ENCODE results near the gene ASB18. TPM values are rescaled to one million over a fixed set of nuclear protein-coding genes. Genes with fewer than 3 reads are reported as not detected.

The ASB18 gene, protein sequence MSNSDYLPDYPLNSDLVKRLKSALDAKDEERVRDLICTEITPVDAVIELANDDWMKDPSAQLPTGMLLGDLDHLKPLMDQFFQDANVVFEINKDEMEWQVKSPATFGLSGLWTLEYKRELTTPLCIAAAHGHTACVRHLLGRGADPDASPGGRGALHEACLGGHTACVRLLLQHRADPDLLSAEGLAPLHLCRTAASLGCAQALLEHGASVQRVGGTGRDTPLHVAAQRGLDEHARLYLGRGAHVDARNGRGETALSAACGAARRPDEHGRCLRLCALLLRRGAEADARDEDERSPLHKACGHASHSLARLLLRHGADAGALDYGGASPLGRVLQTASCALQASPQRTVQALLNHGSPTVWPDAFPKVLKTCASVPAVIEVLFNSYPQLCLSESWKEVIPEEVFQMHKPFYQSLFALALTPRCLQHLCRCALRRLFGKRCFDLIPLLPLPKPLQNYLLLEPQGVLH
- total RNA-seq (not detected), polyA plus RNA-seq (not detected)
- long read RNA-seq, donor 1, result 0 reads
- long read RNA-seq, donor 2, result 0 reads

DNA sequence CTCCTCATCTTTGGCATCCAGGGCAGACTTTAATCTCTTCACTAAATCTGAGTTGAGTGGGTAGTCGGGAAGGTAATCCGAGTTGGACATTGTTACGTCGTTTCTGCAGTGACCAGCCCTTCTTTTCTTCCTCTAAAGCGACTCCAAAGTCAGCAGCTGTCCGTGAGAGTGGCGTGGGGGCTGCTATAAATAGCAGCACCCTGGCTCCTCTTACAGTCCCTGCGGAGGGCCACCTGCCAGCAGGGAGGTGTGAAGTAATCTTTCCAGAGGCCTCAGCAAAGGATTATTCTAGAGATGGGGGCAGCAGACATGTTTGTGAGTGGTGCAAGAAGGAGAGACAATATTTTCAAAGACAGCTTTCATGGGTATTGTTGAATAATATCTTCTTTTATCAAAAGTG is at the start of gene ASB18:
TSS of gene ASB18 (minus strand) at position 151 of the 400 bp plus-strand sequence. CDS start at position 90, 61 bp downstream.
- Histone ChIP-seq H3K27me3 (replicated peaks in 1 of 7) (peaks cover 0 to 81% (median 10%) of the 10 kb centered on the region in 7 donors), H3K9me3 (peaks cover 0 to 22% (median 10%) of the 10 kb centered on the region in 8 donors), H3K27ac (no peak within 1 kb of the TSS), H3K4me1 (no peaks in the 10 kb centered on the region), H3K4me3 (no peak within 1 kb of the TSS), H3K36me3 (no peaks in the 10 kb centered on the region)
- no peak for DNase-seq
- whole genome bisulfite sequencing, 5 donors, result 56 to 64% (median 61%) methylated on average over 8 of the region's 8 CpGs
- intact Hi-C loops (cut with DNase I; ENCODE audit: low total_unique reads), result no loop called here
- TF ChIP-seq, protein P1, sequence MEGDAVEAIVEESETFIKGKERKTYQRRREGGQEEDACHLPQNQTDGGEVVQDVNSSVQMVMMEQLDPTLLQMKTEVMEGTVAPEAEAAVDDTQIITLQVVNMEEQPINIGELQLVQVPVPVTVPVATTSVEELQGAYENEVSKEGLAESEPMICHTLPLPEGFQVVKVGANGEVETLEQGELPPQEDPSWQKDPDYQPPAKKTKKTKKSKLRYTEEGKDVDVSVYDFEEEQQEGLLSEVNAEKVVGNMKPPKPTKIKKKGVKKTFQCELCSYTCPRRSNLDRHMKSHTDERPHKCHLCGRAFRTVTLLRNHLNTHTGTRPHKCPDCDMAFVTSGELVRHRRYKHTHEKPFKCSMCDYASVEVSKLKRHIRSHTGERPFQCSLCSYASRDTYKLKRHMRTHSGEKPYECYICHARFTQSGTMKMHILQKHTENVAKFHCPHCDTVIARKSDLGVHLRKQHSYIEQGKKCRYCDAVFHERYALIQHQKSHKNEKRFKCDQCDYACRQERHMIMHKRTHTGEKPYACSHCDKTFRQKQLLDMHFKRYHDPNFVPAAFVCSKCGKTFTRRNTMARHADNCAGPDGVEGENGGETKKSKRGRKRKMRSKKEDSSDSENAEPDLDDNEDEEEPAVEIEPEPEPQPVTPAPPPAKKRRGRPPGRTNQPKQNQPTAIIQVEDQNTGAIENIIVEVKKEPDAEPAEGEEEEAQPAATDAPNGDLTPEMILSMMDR (IDR thresholded peaks at IDR 0.05 in 8 of 11, conservative IDR thresholded peaks at IDR 0.05 in 3 of 11), result no peak
- no peak for TF ChIP-seq POLR2A (IDR thresholded peaks at IDR 0.05)

DNA sequence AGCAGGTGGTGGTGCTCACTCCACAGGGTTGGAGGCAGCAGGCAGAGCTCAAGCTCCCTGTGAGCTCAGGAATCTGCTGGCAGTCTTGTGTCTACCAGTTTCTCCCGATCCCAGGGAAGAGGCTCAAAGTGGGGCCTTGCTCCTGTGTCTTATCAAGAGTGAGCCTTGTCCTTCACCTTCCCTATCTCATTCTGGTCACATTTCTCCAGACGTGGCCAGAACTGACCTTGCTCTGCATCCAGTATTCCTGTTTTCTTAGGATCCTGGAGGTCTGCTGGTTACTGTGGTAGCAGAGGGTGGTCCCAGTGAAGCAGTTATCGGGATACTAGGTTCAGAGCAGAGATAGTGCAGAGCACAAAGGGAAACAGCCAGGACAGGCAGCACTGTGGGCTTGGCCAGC is 47.1 kb upstream of the ASB18 start:
- TF ChIP-seq, protein P1 (IDR thresholded peaks at IDR 0.05 in 8 of 11, conservative IDR thresholded peaks at IDR 0.05 in 3 of 11), result no peak
- TF ChIP-seq POLR2A (IDR thresholded peaks at IDR 0.05) (no peak), POLR2AphosphoS5 (IDR thresholded peaks at IDR 0.05) (no peak)
- H3K27ac ChIP-seq, result no peak overlapping the region
- no peaks in the 10 kb centered on the region for H3K36me3 ChIP-seq
- peaks cover 0 to 25% (median 0%) of the 10 kb centered on the region in 7 donors for H3K27me3 ChIP-seq (replicated peaks in 1 of 7)
- H3K9me3 ChIP-seq, result peaks cover 0 to 31% (median 23%) of the 10 kb centered on the region in 8 donors
- intact Hi-C loops (cut with DNase I; ENCODE audit: low total_unique reads), result no loop called here
- H3K4me3 ChIP-seq, result no peak overlapping the region
- no peaks in the 10 kb centered on the region for H3K4me1 ChIP-seq
- DNase-seq, result no peak
- WGBS, 5 donors, result 71 to 84% (median 80%) methylated on average over 3 of the region's 3 CpGs

DNA sequence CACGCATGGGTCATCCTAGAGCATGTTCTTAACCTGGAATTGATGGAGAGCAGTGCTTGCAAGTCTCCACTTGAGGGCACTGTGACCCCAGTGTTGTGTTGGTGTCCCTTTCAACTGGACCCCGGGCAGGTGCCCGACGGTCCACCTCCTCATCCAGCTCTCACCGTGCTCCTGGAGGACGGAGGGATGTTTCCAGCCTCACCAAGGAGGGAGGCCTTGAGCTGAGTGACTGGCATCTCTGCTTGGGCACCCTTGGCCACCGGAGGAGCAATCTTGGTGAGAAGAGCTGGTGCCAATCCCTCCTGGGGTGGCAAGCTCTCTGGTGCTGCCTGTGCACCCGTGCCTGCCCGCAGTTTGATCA is 45.4 kb upstream of the ASB18 start:
- no peaks in the 10 kb centered on the region for H3K4me1 ChIP-seq
- intact Hi-C loops (cut with DNase I; ENCODE audit: low total_unique reads), result no loop called here
- no peaks in the 10 kb centered on the region for H3K36me3 ChIP-seq
- DNase-seq, result no peak
- no peak overlapping the region for H3K4me3 ChIP-seq
- peaks cover 0 to 33% (median 0%) of the 10 kb centered on the region in 7 donors for H3K27me3 ChIP-seq (replicated peaks in 1 of 7)
- H3K27ac ChIP-seq, result no peak overlapping the region
- TF ChIP-seq, protein P1 (IDR thresholded peaks at IDR 0.05 in 8 of 11, conservative IDR thresholded peaks at IDR 0.05 in 3 of 11), result peak in 8 of 11 experiments; percentile 23 to 61 (median 40)
- no peak for TF ChIP-seq POLR2AphosphoS5 (IDR thresholded peaks at IDR 0.05)
- 38 to 52% (median 45%) methylated on average over 3 to 9 of the region's 9 CpGs for WGBS, 5 donors
- H3K9me3 ChIP-seq, result peaks cover 0 to 31% (median 23%) of the 10 kb centered on the region in 8 donors
